ENCODE data around the gene PRSS27. TPM values are rescaled to one million over a fixed set of nuclear protein-coding genes. Genes with fewer than 3 reads are reported as not detected.

Gene PRSS27
- total and polyA plus RNA-seq, 12 donors: 0.11 to 0.75 (median 0.44) TPM; not detected in 1

GRCh38 chr16:2742323-2743006, 22.4 kb upstream of the PRSS27 start:
- H3K9me3 ChIP-seq: no peaks in the 10 kb centered on the region
- H3K36me3 ChIP-seq: no peaks in the 10 kb centered on the region
- ATAC-seq (no peak), DNase-seq (no peak)
- WGBS, 2 donors: 91% methylated on average over 12 of the region's 12 CpGs
- H3K27me3 ChIP-seq: peaks cover 0 to 22% (median 0%) of the 10 kb centered on the region in 7 donors
- H3K27ac ChIP-seq: no peak overlapping the region
- no peak overlapping the region for H3K4me3 ChIP-seq
- no peak for TF ChIP-seq CTCF (IDR thresholded peaks at IDR 0.05)
- H3K4me1 ChIP-seq: no peaks in the 10 kb centered on the region
- intact Hi-C loops (cut with DNase I): no loop called here

- peaks cover 0 to 29% (median 0%) of the 10 kb centered on the region in 7 donors for H3K27me3 ChIP-seq
- TF ChIP-seq CTCF (IDR thresholded peaks at IDR 0.05): no peak
- no peak overlapping the region for H3K27ac ChIP-seq
- ATAC-seq: no peak
- intact Hi-C loops (cut with DNase I): no loop called here
- H3K36me3 ChIP-seq: no peaks in the 10 kb centered on the region
- no peaks in the 10 kb centered on the region for H3K9me3 ChIP-seq
- H3K4me3 ChIP-seq: no peak overlapping the region
- no peak for DNase-seq
- H3K4me1 ChIP-seq: no peaks in the 10 kb centered on the region
- WGBS, 2 donors: 90 to 93% methylated on average over 4 of the region's 4 CpGs
Observed at GRCh38 chr16:2741168-2741567, 21.1 kb upstream of the PRSS27 start.

GRCh38 chr16:2740476-2740875, 20.5 kb upstream of the PRSS27 start:
- TF ChIP-seq CTCF (IDR thresholded peaks at IDR 0.05): no peak
- H3K27me3 ChIP-seq: peaks cover 0 to 29% (median 0%) of the 10 kb centered on the region in 7 donors
- 87 to 91% methylated on average over 6 of the region's 6 CpGs for WGBS, 2 donors
- intact Hi-C loops (cut with DNase I): no loop called here
- H3K4me1 ChIP-seq: no peaks in the 10 kb centered on the region
- no peak overlapping the region for H3K27ac ChIP-seq
- DNase-seq: no peak
- H3K4me3 ChIP-seq: no peak overlapping the region
- H3K9me3 ChIP-seq: no peaks in the 10 kb centered on the region
- no peaks in the 10 kb centered on the region for H3K36me3 ChIP-seq
- no peak for ATAC-seq

GRCh38 chr16:2739625-2740430, 19.8 kb upstream of the PRSS27 start:
- H3K36me3 ChIP-seq: no peaks in the 10 kb centered on the region
- H3K4me1 ChIP-seq: no peaks in the 10 kb centered on the region
- peaks cover 0 to 29% (median 0%) of the 10 kb centered on the region in 7 donors for H3K27me3 ChIP-seq
- 54 to 58% methylated on average over 8 of the region's 8 CpGs for WGBS, 2 donors
- DNase-seq (no peak), ATAC-seq (peak in 1 of 8 donors; percentile 13)
- no peaks in the 10 kb centered on the region for H3K9me3 ChIP-seq
- no peak for TF ChIP-seq CTCF (IDR thresholded peaks at IDR 0.05)
- no peak overlapping the region for H3K27ac ChIP-seq
- H3K4me3 ChIP-seq: no peak overlapping the region
- intact Hi-C loops (cut with DNase I): no loop called here

Measured in heart right ventricle (tissue), 16 donors.